IMR-90 (cell line): ENCODE data around the gene IQCE. TPM values are rescaled to one million over a fixed set of nuclear protein-coding genes. Genes with fewer than 3 reads are reported as not detected.

Source experiments
- ATAC-seq: fragments of 200-7000 bp; cut with Tn5 transposase; 2 replicates; pipeline ENCODE4 v1.9.1; 2020; ENCODE audit warnings: low read depth, mild to moderate bottlenecking, moderate library complexity
- BruUV-seq: library from RNA; stranded (reverse); fragments of 400-500 nt; replicated peaks from 2 replicates; lab custom pipeline; 2021; lab: Mats Ljungman, UMichigan
- CTCF ChIA-PET: fragments of 300-600 bp; formaldehyde crosslinking; extraction: SDS; loops from one replicate; lab custom pipeline; 2021; ENCODE audit warnings: antibody characterized with exemption; lab: Yijun Ruan, JAX
- POLR2A ChIA-PET: fragments of 300-600 bp; sonication (Branson Sonifier 250); formaldehyde crosslinking; loops from one replicate; lab custom pipeline; 2022; ENCODE audit warnings: antibody characterized with exemption; ENCODE audit not compliant: unreplicated experiment; lab: Charles Lee
- DNase-seq: peaks from one replicate; pipeline ENCODE4 v3.0.0; 2013
- H2AFZ ChIP-seq: replicated peaks from 2 replicates; pipeline ENCODE3; 2013; ENCODE audit warnings: low read length, mild to moderate bottlenecking; ENCODE audit not compliant: poor library complexity
- H2AK5ac ChIP-seq: 2 replicates; pipeline ENCODE4 v1.6.1; 2013; ENCODE audit warnings: low read depth, low read length, inconsistent platforms
- H2AK9ac ChIP-seq: replicated peaks from 2 replicates; pipeline ENCODE3; 2013; ENCODE audit warnings: mild to moderate bottlenecking, low read depth, low read length, moderate library complexity; ENCODE audit not compliant: poor library complexity
- H2BK120ac ChIP-seq: 2 replicates; pipeline ENCODE4 v1.6.1; 2013; ENCODE audit warnings: low read depth, low read length, inconsistent platforms
- H2BK15ac ChIP-seq: 3 replicates; pipeline ENCODE4 v1.6.1; 2013; ENCODE audit warnings: low read depth, low read length, inconsistent platforms
- H2BK20ac ChIP-seq: 2 replicates; pipeline ENCODE4 v1.6.1; 2013; ENCODE audit warnings: low read depth, mild to moderate bottlenecking, inconsistent platforms, low read length, moderate library complexity
- H2BK5ac ChIP-seq: 2 replicates; pipeline ENCODE4 v1.6.1; 2013; ENCODE audit warnings: mild to moderate bottlenecking, low read depth, low read length, inconsistent platforms; ENCODE audit not compliant: poor library complexity, severe bottlenecking
- H3K14ac ChIP-seq: replicated peaks from 2 replicates; pipeline ENCODE4 v1.6.1; 2013; ENCODE audit warnings: low read depth, low read length, inconsistent platforms
- H3K18ac ChIP-seq: 2 replicates; pipeline ENCODE4 v1.6.1; 2013; ENCODE audit warnings: low read depth, low read length, control low read depth
- H3K23ac ChIP-seq: 2 replicates; pipeline ENCODE4 v1.6.1; 2013; ENCODE audit warnings: low read depth, low read length, inconsistent platforms
- H3K27ac ChIP-seq: 2 replicates; pipeline ENCODE4 v1.5.1; 2013; ENCODE audit warnings: mild to moderate bottlenecking, control low read depth, low read length; ENCODE audit not compliant: insufficient read depth
- H3K27me3 ChIP-seq: 2 replicates; pipeline ENCODE4 v1.6.1; 2013; ENCODE audit warnings: low read length; ENCODE audit not compliant: control insufficient read depth, insufficient read depth
- H3K36me3 ChIP-seq: 2 replicates; pipeline ENCODE4 v1.6.1; 2013; ENCODE audit warnings: low read length, mixed read lengths; ENCODE audit not compliant: control insufficient read depth, insufficient read depth
- H3K4ac ChIP-seq: 2 replicates; pipeline ENCODE4 v1.6.1; 2013; ENCODE audit warnings: low read depth, low read length, inconsistent platforms
- H3K4me1 ChIP-seq: 2 replicates; pipeline ENCODE4 v1.6.1; 2013; ENCODE audit warnings: low read length, mixed read lengths; ENCODE audit not compliant: control insufficient read depth, insufficient read depth
- H3K4me2 ChIP-seq: 2 replicates; pipeline ENCODE4 v1.6.1; 2013; ENCODE audit warnings: low read depth, mild to moderate bottlenecking, control low read depth, low read length, moderate library complexity
- H3K4me3 ChIP-seq: 2 replicates; pipeline ENCODE4 v1.5.1; 2013; ENCODE audit warnings: low read depth, mild to moderate bottlenecking, control low read depth, low read length, moderate library complexity; ENCODE audit not compliant: insufficient read depth
- H3K56ac ChIP-seq: 2 replicates; pipeline ENCODE4 v1.6.1; 2013; ENCODE audit warnings: low read length, inconsistent platforms; ENCODE audit not compliant: insufficient read depth; ENCODE audit errors: extremely low read depth
- H3K79me1 ChIP-seq, 2 experiments: 2 replicates each; pipeline ENCODE4 v1.6.1; 2013; ENCODE audit warnings: low read length in 2 of 2, inconsistent platforms in 1 of 2, low read depth in 1 of 2
- H3K9ac ChIP-seq: 2 replicates; pipeline ENCODE4 v1.6.1; 2013; ENCODE audit warnings: low read depth, low read length, control low read depth
- H3K9me1 ChIP-seq: 2 replicates; pipeline ENCODE4 v1.6.1; 2013; ENCODE audit warnings: low read length, inconsistent platforms; ENCODE audit not compliant: insufficient read depth
- H3K9me3 ChIP-seq: 2 replicates; pipeline ENCODE4 v1.6.1; 2013; ENCODE audit warnings: low read length; ENCODE audit not compliant: control insufficient read depth, insufficient read depth
- H4K20me1 ChIP-seq: 2 replicates; pipeline ENCODE4 v1.6.1; 2013; ENCODE audit warnings: low read length, inconsistent platforms; ENCODE audit not compliant: insufficient read depth
- H4K5ac ChIP-seq: 2 replicates; pipeline ENCODE4 v1.6.1; 2013; ENCODE audit warnings: mild to moderate bottlenecking, low read depth, low read length, control low read depth
- H4K8ac ChIP-seq, 2 experiments: 2 replicates each; pipeline ENCODE4 v1.6.1; 2013; ENCODE audit warnings: low read depth in 2 of 2, low read length in 2 of 2, control low read depth in 1 of 2, inconsistent platforms in 1 of 2
- H4K91ac ChIP-seq: 2 replicates; pipeline ENCODE4 v1.6.1; 2013; ENCODE audit warnings: low read depth, low read length, inconsistent platforms; ENCODE audit not compliant: insufficient read depth
- BHLHE40 ChIP-seq: fragments of 150-350 bp; IDR thresholded peaks from 2 replicates; pipeline ENCODE4 v1.6.1; 2016; ENCODE audit warnings: mild to moderate bottlenecking, low read depth, low read length
- CEBPB ChIP-seq: IDR thresholded peaks from 2 replicates; pipeline ENCODE4 v1.6.1; 2012; ENCODE audit warnings: low read depth, low read length, improper control_type of control experiment
- FOS ChIP-seq: fragments of 150-350 bp; IDR thresholded peaks from 2 replicates; pipeline ENCODE4 v1.6.1; 2016; ENCODE audit warnings: low read depth, low read length
- MAFK ChIP-seq: IDR thresholded peaks from 2 replicates; pipeline ENCODE4 v1.6.1; 2012; ENCODE audit warnings: low read depth, low read length, improper control_type of control experiment
- MAZ ChIP-seq: IDR thresholded peaks from 2 replicates; pipeline ENCODE4 v1.6.1; 2012; ENCODE audit warnings: low read depth, mild to moderate bottlenecking, low read length, improper control_type of control experiment, moderate library complexity, borderline replicate concordance
- MXI1 ChIP-seq: IDR thresholded peaks from 2 replicates; pipeline ENCODE4 v1.6.1; 2012; ENCODE audit warnings: low read depth, mild to moderate bottlenecking, low read length, moderate library complexity, borderline replicate concordance
- NFE2L2 ChIP-seq: fragments of 150-350 bp; IDR thresholded peaks from 2 replicates; pipeline ENCODE4 v1.6.1; 2016; ENCODE audit warnings: low read depth, mild to moderate bottlenecking, low read length
- POLR2A ChIP-seq: IDR thresholded peaks from 2 replicates; pipeline ENCODE4 v1.6.1; 2012; ENCODE audit warnings: mild to moderate bottlenecking, low read depth, low read length
- RAD21 ChIP-seq: IDR thresholded peaks from 2 replicates; pipeline ENCODE4 v1.6.1; 2012; ENCODE audit warnings: low read length, improper control_type of control experiment
- RCOR1 ChIP-seq: IDR thresholded peaks from 2 replicates; pipeline ENCODE4 v1.6.1; 2012; ENCODE audit warnings: mild to moderate bottlenecking, low read length, improper control_type of control experiment; ENCODE audit not compliant: insufficient replicate concordance
- RFX5 ChIP-seq: IDR thresholded peaks from 2 replicates; pipeline ENCODE4 v1.8.0; 2012; ENCODE audit warnings: low read depth, mild to moderate bottlenecking, low read length, moderate library complexity
- SMC3 ChIP-seq: fragments of 150-350 bp; IDR thresholded peaks from 2 replicates; pipeline ENCODE4 v1.6.1; 2016; ENCODE audit warnings: low read depth, mild to moderate bottlenecking, antibody characterized with exemption, low read length, moderate library complexity
- WGBS, 2 experiments: methylation state at CpG; one replicate each; pipeline versions ENCODE4 v1.1.5 to v1.1.7; 2013; ENCODE audit warnings: missing lambda C conversion rate in 2 of 2; ENCODE audit not compliant: insufficient read length in 1 of 2; ENCODE audit errors: extremely low coverage in 2 of 2; 5-methylcytosine and 5-hydroxymethylcytosine counted together
- dilution Hi-C: fragments of 300-500 bp; cut with HindIII; formaldehyde crosslinking; loops from one replicate; pipeline ENCODE4 v1.14.3; 2018; ENCODE audit warnings: low sequenced_read_pairs; ENCODE audit not compliant: unreplicated experiment
- in situ Hi-C: fragments of 300-500 bp; cut with MboI; formaldehyde crosslinking; loops from 3 replicates; pipeline ENCODE4 v1.14.3; 2019; ENCODE audit warnings: low sequenced_read_pairs, inconsistent platforms, mixed read lengths
- intact Hi-C: fragments of 100-400 bp; cut with micrococcal nuclease; formaldehyde crosslinking; loops from 2 replicates; pipeline ENCODE4 v1.10.0; 2022
- polyA plus RNA-seq, 3 experiments: library from polyadenylated mRNA; depleted of rRNA; stranded (reverse); fragments of >200 nt; gene quantifications; 2 replicates each; pipeline ENCODE4 v1.2.3, GENCODE V29; 2012; ENCODE audit warnings: low replicate concordance in 1 of 3
- total RNA-seq: library from RNA; depleted of rRNA; stranded (reverse); fragments of >200 nt; gene quantifications from 2 replicates; pipeline ENCODE4 v1.2.3, GENCODE V29; 2012
- TF ChIP-seq, protein P1 (sequence below): conservative IDR thresholded peaks from 2 replicates; pipeline ENCODE4 v1.5.1; 2012; ENCODE audit warnings: mild to moderate bottlenecking, low read depth, low read length, improper control_type of control experiment
- TF ChIP-seq, protein P2 (sequence below): fragments of 150-350 bp; IDR thresholded peaks from 2 replicates; pipeline ENCODE4 v1.6.1; 2016; ENCODE audit warnings: low read depth, mild to moderate bottlenecking, low read length, moderate library complexity, borderline replicate concordance
- TF ChIP-seq, protein P3 (sequence below): fragments of 150-350 bp; IDR thresholded peaks from 2 replicates; pipeline ENCODE4 v1.6.1; 2017; ENCODE audit warnings: mild to moderate bottlenecking, antibody characterized with exemption, low read length, low read depth

The IQCE gene
- total and polyA plus RNA-seq, 2 of the 4 experiments (the other 2 are of a cell fraction) = 5.0 to 6.3 TPM

DNA sequence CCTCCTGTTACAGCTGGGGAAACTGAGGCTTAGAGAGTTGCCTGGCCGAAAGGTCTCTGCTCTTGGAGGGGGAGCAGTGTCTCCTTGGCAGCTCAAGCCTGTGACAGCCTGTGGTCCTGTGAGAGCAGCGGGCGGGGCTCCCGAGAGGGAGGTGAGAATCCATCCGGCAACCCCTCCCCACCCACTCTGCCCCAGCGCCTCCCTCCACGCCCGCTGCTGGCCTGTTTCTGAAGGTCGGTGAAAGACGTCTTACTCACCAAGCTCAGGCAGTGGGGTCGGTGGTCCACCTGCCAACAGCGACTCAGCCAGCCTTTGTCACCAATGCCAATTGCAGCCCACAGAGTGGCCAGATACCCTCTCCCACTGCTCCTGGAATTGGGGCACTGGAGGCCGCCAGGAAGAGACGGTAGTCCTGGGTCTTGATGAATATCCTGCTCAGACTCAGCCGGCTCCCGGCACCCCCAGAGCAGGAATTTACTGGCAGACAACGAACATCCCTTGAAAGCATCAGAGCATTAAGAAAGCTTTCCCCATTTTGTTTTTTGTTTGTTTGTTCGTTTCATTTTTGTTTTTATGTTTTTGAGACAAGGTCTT is 65.6 kb downstream of the IQCE start:
- H3K27ac ChIP-seq = no peak overlapping the region

More for the DNA sequence above, 65.6 kb downstream of the IQCE start:
- Histone ChIP-seq H2BK20ac (peak overlapping the region; percentile 59; the same call in 1 of the 2 replicates), H3K36me3 (no peaks in the 10 kb centered on the region), H3K4ac (peak overlapping the region; percentile 72), H3K9me3 (no peaks in the 10 kb centered on the region), H3K9ac (no peak overlapping the region), H2BK5ac (peak overlapping the region; percentile 51), H3K23ac (no peak overlapping the region), H2BK120ac (peak overlapping the region; percentile 45), H2BK15ac (peak overlapping the region; percentile 13; the same call in 2 of the 3 replicates), H3K27me3 (no peaks in the 10 kb centered on the region), H2AK5ac (peak overlapping the region; percentile 82), H3K4me3 (no peak overlapping the region), H4K8ac (peak overlapping the region; percentile 25 to 80), H3K4me1 (peaks cover 17% of the 10 kb centered on the region), H4K5ac (no peak overlapping the region; the same call in 1 of the 2 replicates), H3K79me1 (no peaks in the 10 kb centered on the region), H2AK9ac (peak overlapping the region; percentile 98), H3K56ac (no peak overlapping the region), H3K14ac (no peak overlapping the region), H3K4me2 (no peak overlapping the region), H4K91ac (peak overlapping the region; percentile 66; the same call in 1 of the 2 replicates), H4K20me1 (no peaks in the 10 kb centered on the region), H2AFZ (peak overlapping the region; percentile 78), H3K9me1 (peaks cover 6% of the 10 kb centered on the region; the same call in 1 of the 2 replicates), H3K18ac (peak overlapping the region; percentile 16; the same call in 1 of the 2 replicates)
- dilution Hi-C loops (no loop called here), intact Hi-C loops (no loop called here), in situ Hi-C loops (no loop called here)
- BruUV-seq = no TSS peak
- WGBS, 2 experiments = 45% methylated on average over 2 of the region's 18 CpGs; no CpG with 5 or more reads in 1 of the 2 experiments
- ATAC-seq (no peak), DNase-seq (no peak)
- ChIA-PET POLR2A (interaction anchor here (0.6 kb wide), 1 partner anchor 145 kb away, joined by 3 read pairs; no protein-coding TSS in a partner anchor), CTCF (no interaction called here)
- TF ChIP-seq MXI1 (no peak), CEBPB (no peak), RCOR1 (no peak), MAZ (no peak), BHLHE40 (no peak), POLR2A (no peak), NFE2L2 (no peak), MAFK (no peak), SMC3 (no peak), RFX5 (no peak), RAD21 (no peak), FOS (no peak)
- TF ChIP-seq, protein P1, sequence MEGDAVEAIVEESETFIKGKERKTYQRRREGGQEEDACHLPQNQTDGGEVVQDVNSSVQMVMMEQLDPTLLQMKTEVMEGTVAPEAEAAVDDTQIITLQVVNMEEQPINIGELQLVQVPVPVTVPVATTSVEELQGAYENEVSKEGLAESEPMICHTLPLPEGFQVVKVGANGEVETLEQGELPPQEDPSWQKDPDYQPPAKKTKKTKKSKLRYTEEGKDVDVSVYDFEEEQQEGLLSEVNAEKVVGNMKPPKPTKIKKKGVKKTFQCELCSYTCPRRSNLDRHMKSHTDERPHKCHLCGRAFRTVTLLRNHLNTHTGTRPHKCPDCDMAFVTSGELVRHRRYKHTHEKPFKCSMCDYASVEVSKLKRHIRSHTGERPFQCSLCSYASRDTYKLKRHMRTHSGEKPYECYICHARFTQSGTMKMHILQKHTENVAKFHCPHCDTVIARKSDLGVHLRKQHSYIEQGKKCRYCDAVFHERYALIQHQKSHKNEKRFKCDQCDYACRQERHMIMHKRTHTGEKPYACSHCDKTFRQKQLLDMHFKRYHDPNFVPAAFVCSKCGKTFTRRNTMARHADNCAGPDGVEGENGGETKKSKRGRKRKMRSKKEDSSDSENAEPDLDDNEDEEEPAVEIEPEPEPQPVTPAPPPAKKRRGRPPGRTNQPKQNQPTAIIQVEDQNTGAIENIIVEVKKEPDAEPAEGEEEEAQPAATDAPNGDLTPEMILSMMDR = no peak
- TF ChIP-seq, protein P2, sequence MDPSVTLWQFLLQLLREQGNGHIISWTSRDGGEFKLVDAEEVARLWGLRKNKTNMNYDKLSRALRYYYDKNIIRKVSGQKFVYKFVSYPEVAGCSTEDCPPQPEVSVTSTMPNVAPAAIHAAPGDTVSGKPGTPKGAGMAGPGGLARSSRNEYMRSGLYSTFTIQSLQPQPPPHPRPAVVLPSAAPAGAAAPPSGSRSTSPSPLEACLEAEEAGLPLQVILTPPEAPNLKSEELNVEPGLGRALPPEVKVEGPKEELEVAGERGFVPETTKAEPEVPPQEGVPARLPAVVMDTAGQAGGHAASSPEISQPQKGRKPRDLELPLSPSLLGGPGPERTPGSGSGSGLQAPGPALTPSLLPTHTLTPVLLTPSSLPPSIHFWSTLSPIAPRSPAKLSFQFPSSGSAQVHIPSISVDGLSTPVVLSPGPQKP = no peak
- TF ChIP-seq, protein P3, sequence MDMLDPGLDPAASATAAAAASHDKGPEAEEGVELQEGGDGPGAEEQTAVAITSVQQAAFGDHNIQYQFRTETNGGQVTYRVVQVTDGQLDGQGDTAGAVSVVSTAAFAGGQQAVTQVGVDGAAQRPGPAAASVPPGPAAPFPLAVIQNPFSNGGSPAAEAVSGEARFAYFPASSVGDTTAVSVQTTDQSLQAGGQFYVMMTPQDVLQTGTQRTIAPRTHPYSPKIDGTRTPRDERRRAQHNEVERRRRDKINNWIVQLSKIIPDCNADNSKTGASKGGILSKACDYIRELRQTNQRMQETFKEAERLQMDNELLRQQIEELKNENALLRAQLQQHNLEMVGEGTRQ = no peak
